Activated naive CD8-positive, alpha-beta T cell treated with anti-CD3 and anti-CD28 coated beads, Interleukin-2, amount 50 U/mL, for 24 hours (primary cell): ENCODE data around the gene UBALD2.
"Not testable (repeated sequence)": the region's sequence is repeated elsewhere in the genome, so short reads cannot be mapped to it uniquely, and the experiment has no call there.

Source experiments
- ATAC-seq: fragments of 150-1000 bp; cut with Tn5 transposase; one replicate; pipeline ENCODE4 v1.10.0; 2021
- DNase-seq: peaks from one replicate; pipeline ENCODE4 v3.0.0; 2021
- H3K27ac Mint-ChIP-seq: one replicate; pipeline ENCODE4 v1.8.0; 2021; ENCODE audit warnings: mild to moderate bottlenecking, mixed read lengths
- H3K27me3 Mint-ChIP-seq: one replicate; pipeline ENCODE4 v1.8.0; 2021; ENCODE audit warnings: mixed read lengths
- H3K36me3 Mint-ChIP-seq: one replicate; pipeline ENCODE4 v1.8.0; 2021; ENCODE audit warnings: low read depth, mixed read lengths
- H3K4me1 Mint-ChIP-seq: one replicate; pipeline ENCODE4 v1.8.0; 2021; ENCODE audit warnings: mixed read lengths
- H3K4me3 Mint-ChIP-seq: one replicate; pipeline ENCODE4 v1.8.0; 2021; ENCODE audit warnings: mild to moderate bottlenecking, moderate library complexity, mixed read lengths
- H3K9me3 Mint-ChIP-seq: one replicate; pipeline ENCODE4 v1.8.0; 2021; ENCODE audit warnings: mixed read lengths

Gene UBALD2

GRCh38 chr17:76304226-76305134 lies 39.3 kb downstream of the UBALD2 start:
- no peak for ATAC-seq
- no peak overlapping the region for H3K27ac Mint-ChIP-seq
- no peak overlapping the region for H3K4me3 Mint-ChIP-seq

GRCh38 chr17:76305135-76305454 lies 39.9 kb downstream of the UBALD2 start:
- not testable (repeated sequence) for ATAC-seq, H3K9me3 Mint-ChIP-seq, H3K27me3 Mint-ChIP-seq, H3K36me3 Mint-ChIP-seq, H3K27ac Mint-ChIP-seq, H3K4me3 Mint-ChIP-seq, H3K4me1 Mint-ChIP-seq, DNase-seq

More at GRCh38 chr17:76304226-76305134, 39.3 kb downstream of the UBALD2 start:
- H3K4me1 Mint-ChIP-seq, result no peaks in the 10 kb centered on the region
- no peak for DNase-seq
- no peaks in the 10 kb centered on the region for H3K36me3 Mint-ChIP-seq
- H3K27me3 Mint-ChIP-seq, result no peaks in the 10 kb centered on the region
- no peaks in the 10 kb centered on the region for H3K9me3 Mint-ChIP-seq

DNA sequence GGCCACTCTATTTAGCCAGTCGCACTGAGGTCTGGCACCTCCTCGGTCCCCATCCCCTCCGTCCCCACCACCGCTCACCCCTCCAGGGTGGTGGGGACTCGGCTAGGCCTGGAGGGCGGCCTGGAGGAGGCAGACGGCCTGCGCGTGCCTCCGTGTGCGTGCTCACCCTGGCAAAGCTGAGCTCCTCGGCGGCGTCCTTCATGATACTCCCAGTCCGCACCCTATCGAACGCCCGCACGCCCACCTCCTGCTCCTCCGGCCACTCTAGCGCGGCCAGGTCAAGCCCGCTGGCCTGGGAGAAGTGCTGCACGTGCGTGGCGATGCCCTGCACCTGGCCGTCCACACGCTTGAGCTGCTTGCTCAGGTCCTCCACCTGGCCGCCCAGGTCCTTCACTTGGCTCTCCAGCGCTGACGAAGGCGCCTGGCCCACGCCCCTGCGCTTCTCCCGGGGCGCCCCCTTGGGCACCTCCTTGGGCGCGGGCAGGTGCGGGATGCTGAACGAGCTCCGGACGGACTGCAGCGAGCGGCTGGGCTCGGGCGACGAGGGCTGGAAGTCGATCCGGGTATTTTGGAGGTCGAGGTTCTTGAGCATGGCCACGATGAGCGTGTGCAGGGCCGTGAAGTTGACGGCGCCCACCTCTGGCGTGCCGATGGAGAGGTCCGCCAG lies 42.3 kb downstream of the UBALD2 start:
- Mint-ChIP-seq H3K27ac (no peak overlapping the region), H3K27me3 (no peaks in the 10 kb centered on the region), H3K36me3 (peaks cover 2% of the 10 kb centered on the region), H3K9me3 (no peaks in the 10 kb centered on the region), H3K4me3 (no peak overlapping the region), H3K4me1 (no peaks in the 10 kb centered on the region)
- DNase-seq (no peak), ATAC-seq (no peak)

GRCh38 chr17:76307966-76308338 lies 42.8 kb downstream of the UBALD2 start, which contains the start of gene QRICH2:
TSS of gene QRICH2 (minus strand) at chr17:76308276. CDS start at chr17:76307998, 278 bp downstream.
- Mint-ChIP-seq H3K4me3 (no peak within 1 kb of the TSS), H3K9me3 (no peaks in the 10 kb centered on the region), H3K27me3 (no peaks in the 10 kb centered on the region), H3K4me1 (no peaks in the 10 kb centered on the region), H3K36me3 (peaks cover 2% of the 10 kb centered on the region), H3K27ac (no peak within 1 kb of the TSS)
- ATAC-seq (no peak), DNase-seq (no peak)

- DNase-seq (no peak), ATAC-seq (no peak)
- H3K36me3 Mint-ChIP-seq, result peaks cover 3% of the 10 kb centered on the region
- no peak overlapping the region for H3K27ac Mint-ChIP-seq
- no peaks in the 10 kb centered on the region for H3K9me3 Mint-ChIP-seq
- H3K27me3 Mint-ChIP-seq, result no peaks in the 10 kb centered on the region
- H3K4me3 Mint-ChIP-seq, result no peak overlapping the region
- no peaks in the 10 kb centered on the region for H3K4me1 Mint-ChIP-seq
These were observed 44.3 kb downstream of the UBALD2 start for GRCh38 chr17:76309461-76309860.

DNA sequence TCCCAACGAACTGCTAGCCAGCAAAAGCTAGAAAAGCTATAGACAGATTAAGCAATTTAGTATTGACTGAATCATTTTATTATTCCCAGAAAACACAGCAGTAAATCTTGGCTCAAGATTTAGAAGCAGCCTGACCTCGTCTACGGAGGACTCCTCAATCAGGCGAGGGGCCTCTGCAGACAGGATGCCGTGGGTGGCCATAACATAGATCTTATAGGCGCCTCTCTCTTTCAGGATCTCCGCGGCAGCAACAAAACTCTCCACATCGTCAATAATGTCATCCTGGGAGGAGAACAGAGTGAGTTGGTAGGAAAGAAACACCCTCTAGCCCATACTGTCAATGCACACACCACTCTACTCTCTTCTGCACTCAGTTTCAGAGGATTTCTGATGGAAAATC lies 47.6 kb downstream of the UBALD2 start:
- H3K4me1 Mint-ChIP-seq, result peaks cover 3% of the 10 kb centered on the region
- ATAC-seq (no peak), DNase-seq (no peak)
- no peaks in the 10 kb centered on the region for H3K9me3 Mint-ChIP-seq
- H3K27me3 Mint-ChIP-seq, result no peaks in the 10 kb centered on the region
- H3K27ac Mint-ChIP-seq, result no peak overlapping the region
- peaks cover 3% of the 10 kb centered on the region for H3K36me3 Mint-ChIP-seq
- no peak overlapping the region for H3K4me3 Mint-ChIP-seq

DNA sequence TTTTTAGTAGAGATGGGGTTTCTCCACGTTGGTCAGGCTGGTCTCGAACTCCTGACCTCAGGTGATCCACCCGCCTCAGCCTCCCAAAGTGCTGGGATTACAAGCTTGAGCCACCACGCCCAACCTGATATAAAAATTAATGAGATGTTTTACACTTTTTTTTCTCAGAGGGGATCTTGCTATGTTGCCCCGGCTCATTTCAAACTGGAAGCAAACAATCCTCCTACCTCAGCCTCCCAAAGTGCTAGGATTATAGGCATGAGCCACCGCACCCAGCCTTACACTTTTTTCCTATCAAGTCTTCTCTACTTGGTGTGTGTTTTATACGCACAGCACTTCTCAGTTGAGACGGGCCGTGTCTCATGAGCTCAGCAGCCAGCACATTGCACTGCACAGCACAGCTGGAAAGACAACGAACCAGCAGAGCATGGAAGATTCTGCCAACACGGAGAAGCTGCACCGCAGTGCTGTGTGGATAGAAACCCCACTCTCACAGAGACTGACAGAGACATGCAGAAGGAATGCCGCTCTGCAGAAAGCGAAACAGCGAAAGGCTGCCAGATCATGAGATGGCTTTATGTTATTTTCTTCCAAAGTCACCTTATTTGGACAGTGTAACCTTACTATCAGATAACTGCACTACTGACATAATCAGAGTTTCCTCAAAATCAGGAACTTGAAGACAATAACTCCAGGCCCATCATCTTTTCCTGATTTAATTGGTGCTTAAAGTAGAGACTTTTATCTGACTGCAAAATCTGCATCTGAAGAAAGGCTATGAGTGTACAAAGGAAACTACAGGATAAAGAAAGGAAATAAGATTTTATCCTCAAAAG lies 49.5 kb downstream of the UBALD2 start:
- Mint-ChIP-seq H3K27me3 (no peaks in the 10 kb centered on the region), H3K9me3 (no peaks in the 10 kb centered on the region), H3K36me3 (peaks cover 7% of the 10 kb centered on the region), H3K4me3 (no peak overlapping the region), H3K27ac (no peak overlapping the region), H3K4me1 (peaks cover 3% of the 10 kb centered on the region)
- no peak for DNase-seq
- ATAC-seq, result no peak

GRCh38 chr17:76317535-76317934 lies 52.4 kb downstream of the UBALD2 start:
- H3K9me3 Mint-ChIP-seq, result no peaks in the 10 kb centered on the region
- peaks cover 5% of the 10 kb centered on the region for H3K36me3 Mint-ChIP-seq
- DNase-seq (no peak), ATAC-seq (no peak)
- H3K27ac Mint-ChIP-seq, result no peak overlapping the region
- peaks cover 3% of the 10 kb centered on the region for H3K4me1 Mint-ChIP-seq
- no peak overlapping the region for H3K4me3 Mint-ChIP-seq
- H3K27me3 Mint-ChIP-seq, result no peaks in the 10 kb centered on the region

DNA sequence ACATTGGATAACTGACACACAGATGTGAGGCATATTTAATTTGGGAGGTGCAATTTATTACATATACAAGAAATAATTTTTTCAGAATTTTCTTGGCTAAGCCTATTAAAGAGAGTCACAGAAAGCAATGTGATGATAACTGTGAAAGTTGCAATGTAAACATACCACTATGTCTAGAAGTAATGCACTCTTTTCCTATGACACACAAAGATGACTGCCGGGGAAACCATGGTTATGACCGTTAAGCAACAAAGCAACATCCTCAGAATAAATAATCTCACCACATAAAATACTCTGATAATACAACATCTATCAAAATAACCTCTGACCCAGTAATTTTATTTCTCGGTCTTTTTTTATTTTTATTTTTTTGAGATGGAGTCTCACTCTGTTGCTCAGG lies 53.4 kb downstream of the UBALD2 start:
- DNase-seq, result no peak
- Mint-ChIP-seq H3K36me3 (peaks cover 5% of the 10 kb centered on the region), H3K9me3 (no peaks in the 10 kb centered on the region), H3K4me1 (peaks cover 3% of the 10 kb centered on the region), H3K27me3 (no peaks in the 10 kb centered on the region), H3K27ac (no peak overlapping the region), H3K4me3 (no peak overlapping the region)
- ATAC-seq, result no peak
